Astrocyte (in vitro differentiated cells and primary cell): ENCODE results near the gene MAN1B1.

Experiments
- CTCF ChIP-seq: IDR thresholded peaks from 2 replicates; pipeline ENCODE4 v1.5.1; 2011; ENCODE audit warnings: low read depth, mild to moderate bottlenecking, inconsistent platforms, low read length, moderate library complexity; ENCODE audit not compliant: insufficient read depth
- EZH2 ChIP-seq: IDR thresholded peaks from 2 replicates; pipeline ENCODE4 v1.6.1; 2012; ENCODE audit warnings: mild to moderate bottlenecking, low read length, inconsistent platforms; ENCODE audit not compliant: insufficient read depth

GRCh38 chr9:137127301-137128157 is 40.7 kb downstream of the MAN1B1 start:
- TF ChIP-seq CTCF (no peak), EZH2 (no peak)
